Measurements from ENCODE around the gene RNU6-1. TPM values are rescaled to one million over a fixed set of nuclear protein-coding genes. Genes with fewer than 3 reads are reported as not detected.

Gene RNU6-1
- total RNA-seq: not detected

- Histone ChIP-seq H3K36me3 (ENCODE audit: control insufficient read depth in 3 of 3, insufficient read depth in 3 of 3, low read length in 3 of 3) (no peaks in the 10 kb centered on the region), H3K4me1 (ENCODE audit: control insufficient read depth in 3 of 3, insufficient read depth in 3 of 3, low read length in 3 of 3) (peaks cover 21 to 30% (median 28%) of the 10 kb centered on the region in 3 donors), H3K4me3 (ENCODE audit: low read length in 3 of 3) (peak within 1 kb of the TSS; percentile 94 to 99 (median 98)), H3K9ac (ENCODE audit: low read depth in 1 of 3, low read length in 3 of 3) (peak within 1 kb of the TSS; percentile 99), H3K9me3 (ENCODE audit: control insufficient read depth in 3 of 3, low read length in 3 of 3) (no peaks in the 10 kb centered on the region), H3K27me3 (ENCODE audit: control insufficient read depth in 3 of 3, insufficient read depth in 3 of 3, low read length in 3 of 3) (peaks cover 0 to 4% (median 3%) of the 10 kb centered on the region in 3 donors), H3K27ac (ENCODE audit: low read depth, low read length) (peak within 1 kb of the TSS; percentile 98)
Observed at GRCh38 chr15:67839929-67840748, at the start of gene RNU6-1. Gene RNU6-1, minus strand, starts transcription at chr15:67840045.

- Histone ChIP-seq H3K27me3 (ENCODE audit: control insufficient read depth in 3 of 3, insufficient read depth in 3 of 3, low read length in 3 of 3) (no peaks in the 10 kb centered on the region), H3K27ac (ENCODE audit: low read depth, low read length) (no peak overlapping the region), H3K9ac (ENCODE audit: low read depth in 1 of 3, low read length in 3 of 3) (no peak overlapping the region), H3K36me3 (ENCODE audit: control insufficient read depth in 3 of 3, insufficient read depth in 3 of 3, low read length in 3 of 3) (no peaks in the 10 kb centered on the region), H3K4me3 (ENCODE audit: low read length in 3 of 3) (no peak overlapping the region), H3K4me1 (ENCODE audit: control insufficient read depth in 3 of 3, insufficient read depth in 3 of 3, low read length in 3 of 3) (peaks cover 4 to 18% (median 12%) of the 10 kb centered on the region in 3 donors), H3K9me3 (ENCODE audit: control insufficient read depth in 3 of 3, low read length in 3 of 3) (no peaks in the 10 kb centered on the region)
Observed at GRCh38 chr15:67887776-67888175, 47.9 kb upstream of the RNU6-1 start.

- no peak overlapping the region for H3K27ac ChIP-seq (ENCODE audit: low read depth, low read length)
- peaks cover 4 to 18% (median 12%) of the 10 kb centered on the region in 3 donors for H3K4me1 ChIP-seq (ENCODE audit: control insufficient read depth in 3 of 3, insufficient read depth in 3 of 3, low read length in 3 of 3)
- no peaks in the 10 kb centered on the region for H3K36me3 ChIP-seq (ENCODE audit: control insufficient read depth in 3 of 3, insufficient read depth in 3 of 3, low read length in 3 of 3)
- no peaks in the 10 kb centered on the region for H3K27me3 ChIP-seq (ENCODE audit: control insufficient read depth in 3 of 3, insufficient read depth in 3 of 3, low read length in 3 of 3)
- H3K9ac ChIP-seq (ENCODE audit: low read depth in 1 of 3, low read length in 3 of 3): no peak overlapping the region
- no peak overlapping the region for H3K4me3 ChIP-seq (ENCODE audit: low read length in 3 of 3)
- no peaks in the 10 kb centered on the region for H3K9me3 ChIP-seq (ENCODE audit: control insufficient read depth in 3 of 3, low read length in 3 of 3)
Observed at GRCh38 chr15:67885861-67886260, 46.0 kb upstream of the RNU6-1 start.

GRCh38 chr15:67885175-67885523 is 45.3 kb upstream of the RNU6-1 start:
- H3K27me3 ChIP-seq (ENCODE audit: control insufficient read depth in 3 of 3, insufficient read depth in 3 of 3, low read length in 3 of 3): no peaks in the 10 kb centered on the region
- H3K36me3 ChIP-seq (ENCODE audit: control insufficient read depth in 3 of 3, insufficient read depth in 3 of 3, low read length in 3 of 3): no peaks in the 10 kb centered on the region
- peak overlapping the region; percentile 80 for H3K27ac ChIP-seq (ENCODE audit: low read depth, low read length)
- H3K9me3 ChIP-seq (ENCODE audit: control insufficient read depth in 3 of 3, low read length in 3 of 3): no peaks in the 10 kb centered on the region
- peak overlapping the region; percentile 52 to 87 (median 65) for H3K9ac ChIP-seq (ENCODE audit: low read depth in 1 of 3, low read length in 3 of 3)
- H3K4me3 ChIP-seq (ENCODE audit: low read length in 3 of 3): peak overlapping the region; percentile 64 to 76 (median 75)
- H3K4me1 ChIP-seq (ENCODE audit: control insufficient read depth in 3 of 3, insufficient read depth in 3 of 3, low read length in 3 of 3): peaks cover 4 to 18% (median 12%) of the 10 kb centered on the region in 3 donors

- Histone ChIP-seq H3K27ac (ENCODE audit: low read depth, low read length) (peak overlapping the region; percentile 80), H3K9me3 (ENCODE audit: control insufficient read depth in 3 of 3, low read length in 3 of 3) (no peaks in the 10 kb centered on the region), H3K4me1 (ENCODE audit: control insufficient read depth in 3 of 3, insufficient read depth in 3 of 3, low read length in 3 of 3) (peaks cover 4 to 18% (median 12%) of the 10 kb centered on the region in 3 donors), H3K9ac (ENCODE audit: low read depth in 1 of 3, low read length in 3 of 3) (peak overlapping the region; percentile 52 to 87 (median 65)), H3K4me3 (ENCODE audit: low read length in 3 of 3) (peak overlapping the region; percentile 64 to 76 (median 75)), H3K36me3 (ENCODE audit: control insufficient read depth in 3 of 3, insufficient read depth in 3 of 3, low read length in 3 of 3) (no peaks in the 10 kb centered on the region), H3K27me3 (ENCODE audit: control insufficient read depth in 3 of 3, insufficient read depth in 3 of 3, low read length in 3 of 3) (no peaks in the 10 kb centered on the region)
Observed at GRCh38 chr15:67884514-67885174, 44.8 kb upstream of the RNU6-1 start.

GRCh38 chr15:67884009-67884408 is 44.2 kb upstream of the RNU6-1 start:
- peak overlapping the region; percentile 64 to 76 (median 75) for H3K4me3 ChIP-seq (ENCODE audit: low read length in 3 of 3)
- no peaks in the 10 kb centered on the region for H3K27me3 ChIP-seq (ENCODE audit: control insufficient read depth in 3 of 3, insufficient read depth in 3 of 3, low read length in 3 of 3)
- no peaks in the 10 kb centered on the region for H3K36me3 ChIP-seq (ENCODE audit: control insufficient read depth in 3 of 3, insufficient read depth in 3 of 3, low read length in 3 of 3)
- H3K27ac ChIP-seq (ENCODE audit: low read depth, low read length): peak overlapping the region; percentile 80
- peak overlapping the region; percentile 52 to 87 (median 65) for H3K9ac ChIP-seq (ENCODE audit: low read depth in 1 of 3, low read length in 3 of 3)
- H3K9me3 ChIP-seq (ENCODE audit: control insufficient read depth in 3 of 3, low read length in 3 of 3): no peaks in the 10 kb centered on the region
- H3K4me1 ChIP-seq (ENCODE audit: control insufficient read depth in 3 of 3, insufficient read depth in 3 of 3, low read length in 3 of 3): peaks cover 4 to 18% (median 12%) of the 10 kb centered on the region in 3 donors

GRCh38 chr15:67883234-67883773 is 43.5 kb upstream of the RNU6-1 start:
- Histone ChIP-seq H3K27ac (ENCODE audit: low read depth, low read length) (peak overlapping the region; percentile 21), H3K9me3 (ENCODE audit: control insufficient read depth in 3 of 3, low read length in 3 of 3) (no peaks in the 10 kb centered on the region)

GRCh38 chr15:67882487-67883233 is 42.8 kb upstream of the RNU6-1 start:
- H3K27ac ChIP-seq (ENCODE audit: low read depth, low read length): peak overlapping the region; percentile 30
- H3K27me3 ChIP-seq (ENCODE audit: control insufficient read depth in 3 of 3, insufficient read depth in 3 of 3, low read length in 3 of 3): no peaks in the 10 kb centered on the region
- H3K4me3 ChIP-seq (ENCODE audit: low read length in 3 of 3): no peak overlapping the region
- peaks cover 4 to 18% (median 12%) of the 10 kb centered on the region in 3 donors for H3K4me1 ChIP-seq (ENCODE audit: control insufficient read depth in 3 of 3, insufficient read depth in 3 of 3, low read length in 3 of 3)
- H3K36me3 ChIP-seq (ENCODE audit: control insufficient read depth in 3 of 3, insufficient read depth in 3 of 3, low read length in 3 of 3): no peaks in the 10 kb centered on the region
- H3K9me3 ChIP-seq (ENCODE audit: control insufficient read depth in 3 of 3, low read length in 3 of 3): no peaks in the 10 kb centered on the region
- no peak overlapping the region for H3K9ac ChIP-seq (ENCODE audit: low read depth in 1 of 3, low read length in 3 of 3)

More at GRCh38 chr15:67883234-67883773, 43.5 kb upstream of the RNU6-1 start:
- Histone ChIP-seq H3K27me3 (ENCODE audit: control insufficient read depth in 3 of 3, insufficient read depth in 3 of 3, low read length in 3 of 3) (no peaks in the 10 kb centered on the region), H3K4me3 (ENCODE audit: low read length in 3 of 3) (peak overlapping the region in 1 of 3 donors; percentile 13), H3K36me3 (ENCODE audit: control insufficient read depth in 3 of 3, insufficient read depth in 3 of 3, low read length in 3 of 3) (no peaks in the 10 kb centered on the region), H3K9ac (ENCODE audit: low read depth in 1 of 3, low read length in 3 of 3) (peak overlapping the region in 1 of 3 donors; percentile 17), H3K4me1 (ENCODE audit: control insufficient read depth in 3 of 3, insufficient read depth in 3 of 3, low read length in 3 of 3) (peaks cover 4 to 18% (median 12%) of the 10 kb centered on the region in 3 donors)

GRCh38 chr15:67880651-67881182 is 40.9 kb upstream of the RNU6-1 start:
- no peak overlapping the region for H3K4me3 ChIP-seq (ENCODE audit: low read length in 3 of 3)
- no peak overlapping the region for H3K27ac ChIP-seq (ENCODE audit: low read depth, low read length)
- H3K36me3 ChIP-seq (ENCODE audit: control insufficient read depth in 3 of 3, insufficient read depth in 3 of 3, low read length in 3 of 3): no peaks in the 10 kb centered on the region
- no peaks in the 10 kb centered on the region for H3K27me3 ChIP-seq (ENCODE audit: control insufficient read depth in 3 of 3, insufficient read depth in 3 of 3, low read length in 3 of 3)
- H3K9ac ChIP-seq (ENCODE audit: low read depth in 1 of 3, low read length in 3 of 3): no peak overlapping the region
- H3K9me3 ChIP-seq (ENCODE audit: control insufficient read depth in 3 of 3, low read length in 3 of 3): no peaks in the 10 kb centered on the region
- peaks cover 4 to 18% (median 12%) of the 10 kb centered on the region in 3 donors for H3K4me1 ChIP-seq (ENCODE audit: control insufficient read depth in 3 of 3, insufficient read depth in 3 of 3, low read length in 3 of 3)
